HG03135 (cell line): ENCODE data around the gene ZNF136.
A peak's percentile ranks its signal among the peaks of the same experiment; 100 is the strongest.

Experiments used
- ATAC-seq: cut with Tn5 transposase; IDR thresholded peaks from one replicate; pipeline ENCODE4 v1.9.1; 2021; ENCODE audit warnings: mild to moderate bottlenecking, moderate library complexity; ENCODE audit not compliant: unreplicated experiment

ZNF136 gene

GRCh38 chr19:12162882-12163806 is at the start of gene ZNF136:
Gene ZNF136, plus strand, starts transcription at chr19:12163096. Its CDS starts 108 bp downstream, at chr19:12163204.
- peak; percentile 92 for ATAC-seq

DNA sequence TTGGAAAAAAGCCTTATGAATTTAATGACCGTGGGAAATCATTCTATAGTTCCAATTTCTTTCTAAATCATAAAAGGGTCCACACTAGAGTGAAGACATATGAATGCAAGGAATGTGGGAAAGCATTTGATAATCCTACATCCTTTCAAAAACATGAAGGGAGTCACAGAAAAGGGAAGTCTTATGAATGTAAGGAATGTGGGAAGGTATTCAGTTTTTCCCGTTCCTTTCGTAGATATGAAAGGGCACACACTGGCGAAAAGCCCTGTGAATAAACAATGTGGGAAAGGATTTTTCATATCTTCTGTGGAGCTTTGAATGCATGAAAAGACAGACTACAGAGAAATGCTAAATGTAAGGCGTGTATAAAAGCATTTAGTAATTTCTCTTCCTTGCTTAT is 49.8 kb upstream of the ZNF136 start:
- ATAC-seq = no peak

DNA sequence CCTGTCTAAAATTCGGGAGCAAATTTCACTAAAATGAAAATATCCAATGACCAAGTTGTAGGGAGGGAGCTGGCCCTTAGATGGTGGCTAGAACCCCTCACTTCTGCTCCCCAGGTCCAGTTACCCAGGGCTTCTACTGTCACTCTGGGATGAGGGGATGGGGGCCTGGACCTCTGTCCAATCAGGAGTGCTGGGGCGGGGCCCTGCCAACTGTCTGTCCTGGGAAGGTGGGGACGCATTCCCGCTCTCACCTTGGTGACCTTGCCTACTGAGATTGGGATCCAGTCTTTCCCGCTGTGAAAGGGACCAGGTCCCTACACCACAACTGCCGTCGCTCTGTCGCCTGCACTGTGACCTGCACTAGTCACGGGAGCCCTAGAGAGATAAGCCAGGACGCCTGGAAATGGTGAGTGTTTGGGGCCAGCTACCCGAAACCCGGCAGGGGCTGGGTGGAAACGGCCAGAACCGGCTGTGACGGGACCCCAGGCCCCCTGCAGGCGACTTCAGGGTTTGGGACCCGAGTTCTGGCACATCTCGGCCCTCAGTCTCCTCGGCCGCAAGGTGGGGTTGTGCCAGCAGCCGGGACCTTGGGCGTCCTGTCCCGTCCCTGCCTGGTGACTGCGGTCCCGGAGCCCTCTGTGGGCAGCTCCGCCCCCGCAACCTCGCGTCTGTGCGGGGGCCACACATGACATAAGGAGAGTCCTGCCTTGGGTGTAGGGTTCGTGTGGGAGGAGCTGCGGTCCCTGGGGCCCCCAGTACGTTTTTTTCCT is 45.5 kb upstream of the ZNF136 start:
- ATAC-seq = no peak

DNA sequence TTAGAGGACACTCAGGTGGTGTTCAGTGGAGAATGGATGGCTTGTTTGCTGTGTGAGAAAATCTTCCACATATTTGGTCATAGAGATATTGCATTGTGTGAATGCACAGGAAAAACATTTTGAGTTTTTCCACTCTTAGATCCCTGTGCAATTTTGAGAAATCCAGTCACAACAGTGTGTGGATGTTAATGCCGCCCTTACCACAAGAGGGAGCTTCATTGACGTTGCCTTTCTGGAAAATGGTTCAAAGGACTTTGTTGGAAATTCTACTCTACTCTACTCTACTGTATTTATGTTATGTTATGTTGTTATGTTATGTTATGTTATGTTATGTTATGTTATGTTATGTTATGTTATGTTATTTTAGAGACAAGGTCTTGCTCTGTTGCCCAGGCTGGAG is 36.2 kb upstream of the ZNF136 start:
- no peak for ATAC-seq

DNA sequence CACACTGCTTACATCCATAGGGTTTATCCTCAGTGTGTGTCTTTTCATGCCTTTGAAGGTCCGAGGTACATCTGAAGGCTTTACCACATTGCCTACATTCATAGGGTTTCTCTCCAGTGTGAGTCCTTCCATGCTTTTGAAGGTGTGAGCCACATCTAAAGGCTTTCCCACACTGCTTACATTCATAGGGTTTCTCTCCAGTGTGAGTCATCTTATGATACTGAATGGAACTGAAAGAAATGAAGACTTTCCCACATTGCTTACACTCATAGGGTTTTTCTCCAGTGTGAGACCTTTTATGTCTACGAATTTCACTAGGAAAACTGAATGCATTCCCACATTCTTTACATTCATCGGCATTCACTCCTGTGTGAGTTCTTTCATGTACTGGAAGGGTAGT is 29.8 kb upstream of the ZNF136 start:
- ATAC-seq = no peak

DNA sequence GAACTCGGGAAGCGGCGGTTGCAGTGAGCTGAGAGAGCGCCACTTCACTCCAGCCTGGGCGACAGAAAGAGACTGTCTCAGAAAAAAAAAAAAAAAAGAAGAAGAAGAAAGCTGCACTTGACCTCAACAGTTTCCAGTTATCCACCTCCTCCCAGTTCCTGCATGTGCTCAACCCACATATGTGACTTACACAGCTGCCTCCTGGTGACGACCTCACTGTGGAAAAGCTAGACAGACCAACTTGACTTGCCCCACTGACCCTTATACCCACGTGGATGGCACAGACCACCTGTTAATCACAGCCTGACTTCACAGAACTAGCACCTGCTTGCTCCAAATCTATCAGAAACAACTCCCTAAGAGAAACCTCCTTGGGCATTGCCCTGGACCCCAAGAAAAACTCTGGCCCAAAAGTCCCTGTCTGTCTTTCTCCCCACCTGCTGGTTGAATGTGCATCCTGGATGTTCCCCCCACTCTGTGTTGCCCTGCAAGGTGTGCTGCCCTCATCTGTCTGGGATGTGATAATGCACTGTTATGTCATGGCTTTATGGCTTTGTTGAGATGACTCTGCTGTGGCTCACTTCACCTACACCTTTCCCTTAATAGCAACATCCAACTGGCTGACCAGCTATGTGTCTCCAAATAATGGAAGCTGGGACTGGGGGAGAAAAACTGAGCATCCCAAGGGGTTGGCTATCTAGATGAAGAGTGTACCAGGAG is 25.5 kb upstream of the ZNF136 start:
- no peak for ATAC-seq

GRCh38 chr19:12139269-12139668 is 23.6 kb upstream of the ZNF136 start:
- ATAC-seq = no peak

DNA sequence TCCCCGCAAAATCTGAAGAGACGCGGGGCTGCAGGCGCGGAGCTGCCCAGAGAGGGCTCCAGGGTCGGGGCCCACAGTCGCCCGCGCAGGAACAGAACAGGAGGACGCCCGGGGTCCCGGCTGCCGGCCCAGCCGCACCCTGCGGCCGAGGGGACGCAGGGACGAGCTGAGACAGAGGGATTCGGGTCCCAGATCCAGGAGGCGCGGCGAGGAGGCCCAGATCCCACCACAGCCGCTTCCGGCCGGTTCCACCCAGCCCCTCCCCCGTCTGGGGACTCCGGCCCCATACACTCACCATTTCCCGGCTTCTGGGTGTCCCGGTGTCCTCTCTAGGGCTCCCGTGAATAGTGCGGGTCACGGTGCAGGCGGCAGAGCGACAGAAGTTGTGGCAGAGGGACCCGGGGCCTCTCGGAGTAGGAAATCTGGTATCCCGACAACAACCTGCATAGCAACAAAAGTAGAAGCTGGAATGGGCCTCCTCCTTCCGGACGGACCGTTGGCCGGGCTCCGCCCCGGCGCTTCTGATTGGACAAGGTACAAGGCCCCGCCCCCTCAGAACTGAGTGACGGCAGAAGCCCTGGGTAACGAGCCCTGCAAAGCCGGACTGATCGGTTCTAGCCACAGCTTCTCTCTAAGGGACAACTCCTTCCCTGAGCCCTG is 22.9 kb upstream of the ZNF136 start, which contains the start of gene ZNF20:
Gene ZNF20, minus strand, starts transcription at position 466 of the 660 bp plus-strand sequence. Its CDS starts 168 bp downstream, at position 298.
- peak; percentile 90 for ATAC-seq

GRCh38 chr19:12140545-12141404 is 22.1 kb upstream of the ZNF136 start:
- ATAC-seq = peak; percentile 12

GRCh38 chr19:12141405-12141736 is 21.5 kb upstream of the ZNF136 start:
- ATAC-seq = no peak

GRCh38 chr19:12145348-12145747 is 17.5 kb upstream of the ZNF136 start:
- ATAC-seq = no peak

GRCh38 chr19:12155324-12155860 is 7.5 kb upstream of the ZNF136 start:
- no peak for ATAC-seq

DNA sequence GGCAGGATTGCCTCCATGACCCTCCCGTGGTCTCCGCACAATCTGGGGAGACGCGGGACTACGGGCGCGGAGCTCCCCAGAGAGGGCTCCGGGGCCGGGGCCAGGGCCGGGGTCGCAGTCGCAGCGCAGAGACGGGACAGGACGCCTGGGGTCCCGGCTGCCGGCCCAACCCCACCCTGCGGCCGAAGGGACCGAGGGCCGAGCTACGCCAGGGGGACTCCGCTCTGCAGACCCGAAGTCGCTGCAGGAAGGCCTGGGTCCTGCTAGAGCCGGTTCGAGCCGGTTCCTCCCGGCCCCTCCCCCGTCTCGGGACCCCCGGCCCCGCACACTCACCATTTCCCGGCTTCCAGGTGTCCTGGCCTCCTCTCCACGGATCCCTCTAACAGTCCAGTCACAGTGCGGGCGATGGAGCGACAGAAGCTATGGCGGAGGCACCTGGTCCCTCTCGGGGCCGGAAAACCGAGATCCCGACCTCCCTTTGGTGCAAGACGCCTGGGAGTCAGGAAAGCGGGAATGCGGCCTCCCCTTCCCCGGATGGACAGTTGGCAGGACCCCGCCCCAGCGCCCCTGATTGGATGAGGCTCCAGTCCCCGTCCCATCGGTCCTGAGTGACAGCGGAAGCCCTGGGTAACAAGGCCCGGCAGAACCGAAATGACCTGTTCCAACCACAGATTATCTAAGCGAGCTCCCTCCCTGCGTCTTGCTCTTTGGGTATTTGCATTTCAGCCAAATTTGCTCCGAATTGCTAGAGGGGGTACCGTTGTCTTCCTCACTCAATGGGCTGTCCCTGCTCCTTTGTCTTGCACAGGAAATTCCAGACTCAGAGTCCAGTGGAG is 6.5 kb upstream of the ZNF136 start, which contains the start of gene ZNF625:
Gene ZNF625, minus strand, starts transcription at position 512 of the 836 bp plus-strand sequence. Its CDS starts 176 bp downstream, at position 336.
- peak; percentile 78 for ATAC-seq

DNA sequence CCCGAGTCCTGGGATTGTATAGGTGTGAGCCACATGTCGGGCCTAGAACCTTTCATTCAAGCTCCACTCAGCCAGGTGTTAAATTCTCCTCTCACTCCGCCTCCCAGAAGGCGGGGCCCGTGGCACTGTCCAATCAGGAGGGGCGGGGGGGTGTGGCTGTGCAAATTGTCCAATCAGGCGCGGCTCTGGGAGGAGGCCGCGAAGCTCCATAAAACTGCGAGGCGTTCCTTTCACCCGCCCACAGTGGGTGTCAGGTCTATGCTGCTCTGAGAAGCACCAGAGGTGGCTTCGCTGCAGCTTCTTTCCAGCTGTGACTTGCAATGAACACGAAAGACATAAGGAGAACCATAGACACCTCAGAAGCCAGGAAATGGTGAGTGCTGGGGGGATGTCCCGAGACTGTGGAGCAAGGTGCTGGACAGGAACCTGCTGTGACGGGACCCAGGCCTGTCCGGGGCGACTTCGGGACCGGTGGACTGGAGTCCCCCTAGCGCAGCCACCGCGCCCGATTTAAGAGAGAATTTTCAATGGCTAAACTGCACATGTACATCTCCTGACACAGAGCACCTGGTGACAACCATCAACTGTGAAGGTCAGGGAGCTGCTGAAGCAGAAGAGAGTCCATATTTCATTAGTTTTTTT is 3.0 kb upstream of the ZNF136 start:
- no peak for ATAC-seq

GRCh38 chr19:12162513-12162881 is 399 bp upstream of the ZNF136 start:
- ATAC-seq = no peak

GRCh38 chr19:12163826-12164225 is 930 bp downstream of the ZNF136 start:
- ATAC-seq = no peak

- ATAC-seq = no peak
Measured at GRCh38 chr19:12166626-12167025, 3.7 kb downstream of the ZNF136 start.

GRCh38 chr19:12180377-12180776 is 17.5 kb downstream of the ZNF136 start:
- ATAC-seq = no peak
